NCI-H345 treated with DMSO at 0.1 percent for 48 hours (cell line): ENCODE data around the gene DBNL.

ENCODE experiments used
- DNase-seq: peaks from one replicate; lab custom pipeline; 2025; ENCODE audit not compliant: unreplicated experiment; lab: John Stamatoyannopoulos, UW

Gene DBNL

DNA sequence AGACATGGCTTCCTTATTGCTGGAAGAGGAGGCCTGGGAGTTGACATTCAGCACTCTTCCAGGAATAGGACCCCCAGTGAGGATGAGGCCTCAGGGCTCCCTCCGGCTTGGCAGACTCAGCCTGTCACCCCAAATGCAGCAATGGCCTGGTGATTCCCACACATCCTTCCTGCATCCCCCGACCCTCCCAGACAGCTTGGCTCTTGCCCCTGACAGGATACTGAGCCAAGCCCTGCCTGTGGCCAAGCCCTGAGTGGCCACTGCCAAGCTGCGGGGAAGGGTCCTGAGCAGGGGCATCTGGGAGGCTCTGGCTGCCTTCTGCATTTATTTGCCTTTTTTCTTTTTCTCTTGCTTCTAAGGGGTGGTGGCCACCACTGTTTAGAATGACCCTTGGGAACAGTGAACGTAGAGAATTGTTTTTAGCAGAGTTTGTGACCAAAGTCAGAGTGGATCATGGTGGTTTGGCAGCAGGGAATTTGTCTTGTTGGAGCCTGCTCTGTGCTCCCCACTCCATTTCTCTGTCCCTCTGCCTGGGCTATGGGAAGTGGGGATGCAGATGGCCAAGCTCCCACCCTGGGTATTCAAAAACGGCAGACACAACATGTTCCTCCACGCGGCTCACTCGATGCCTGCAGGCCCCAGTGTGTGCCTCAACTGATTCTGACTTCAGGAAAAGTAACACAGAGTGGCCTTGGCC lies 16.6 kb downstream of the DBNL start:
- DNase-seq, result no peak

DNA sequence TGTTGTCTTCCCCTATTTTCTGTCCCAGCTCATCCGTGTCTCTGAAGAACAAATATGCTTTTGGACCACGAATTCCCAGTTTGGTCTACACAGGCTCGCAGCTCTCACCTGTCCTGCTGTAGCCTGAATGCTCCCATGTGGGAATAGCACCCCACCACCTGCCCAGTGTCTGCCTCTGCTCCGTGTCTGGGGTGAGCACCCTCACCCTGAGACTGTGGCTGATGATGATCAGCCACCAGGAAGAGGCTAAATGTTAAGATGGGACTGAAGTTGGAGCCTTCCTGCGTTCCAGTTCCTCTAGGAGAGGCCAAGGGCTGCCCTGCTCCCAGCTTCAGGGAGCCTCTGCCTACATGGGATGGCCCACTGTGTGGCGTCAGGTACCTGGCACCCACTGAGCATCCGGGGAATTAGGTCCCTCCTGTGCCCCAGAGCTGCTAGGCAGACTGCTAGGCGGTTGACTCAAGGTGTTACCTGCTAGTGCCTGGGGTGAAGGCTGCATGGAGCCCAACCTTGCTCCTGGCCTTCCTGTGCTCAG lies 17.2 kb downstream of the DBNL start:
- no peak for DNase-seq

DNA sequence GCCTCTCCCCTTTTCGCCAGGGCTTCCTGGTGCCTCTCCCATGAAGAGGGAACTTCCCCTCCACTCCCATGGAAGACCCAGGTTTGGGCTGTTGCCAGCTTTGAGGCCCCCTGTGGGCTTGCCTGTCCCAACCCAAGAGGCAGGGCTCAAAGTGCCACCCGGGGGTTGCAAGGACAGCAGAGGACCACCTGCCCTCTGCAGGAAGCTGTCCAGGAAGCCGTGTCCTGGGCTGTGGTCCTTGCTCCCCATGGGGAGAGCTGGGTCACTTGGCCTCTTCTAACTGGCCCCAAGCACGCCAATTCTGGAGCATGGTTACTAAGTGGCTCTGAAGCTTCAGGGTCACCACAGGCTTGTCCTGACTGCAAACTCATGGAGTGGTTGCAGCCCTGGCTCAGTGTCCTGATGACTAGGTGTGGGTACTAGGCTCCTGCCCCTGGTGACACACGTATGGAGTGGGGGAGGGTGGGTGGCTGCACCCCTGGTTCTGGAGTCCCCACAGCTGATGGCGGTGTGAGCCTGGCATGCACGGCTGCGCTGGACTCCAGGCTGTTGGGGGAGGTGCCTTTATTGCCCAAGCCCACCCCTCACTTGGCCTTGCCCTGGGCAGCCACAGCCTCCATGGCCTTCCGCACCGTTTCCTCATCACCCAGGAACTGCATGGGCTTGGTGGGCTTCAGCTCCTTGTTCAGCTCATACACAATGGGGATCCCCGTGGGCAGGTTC lies 17.8 kb downstream of the DBNL start:
- no peak for DNase-seq

DNA sequence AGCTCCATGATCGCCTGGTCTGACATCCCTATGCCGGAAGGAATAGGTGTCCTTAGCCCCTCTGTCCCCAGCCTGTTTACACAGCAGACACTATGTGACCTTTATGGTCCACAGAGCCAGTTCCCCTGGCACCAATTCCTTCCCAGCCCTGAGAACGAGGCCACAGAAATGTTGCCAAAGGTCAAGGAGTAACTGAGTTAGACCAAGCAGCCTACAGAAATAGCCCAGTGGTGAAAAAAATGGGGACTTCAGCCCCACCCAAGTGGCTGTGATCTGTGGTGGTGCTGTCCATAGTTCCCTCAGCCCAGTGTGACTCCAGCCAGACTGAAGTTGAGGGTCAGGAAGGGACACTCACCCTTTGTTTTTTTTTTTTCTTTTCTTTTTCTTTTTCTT lies 18.4 kb downstream of the DBNL start:
- no peak for DNase-seq

DNA sequence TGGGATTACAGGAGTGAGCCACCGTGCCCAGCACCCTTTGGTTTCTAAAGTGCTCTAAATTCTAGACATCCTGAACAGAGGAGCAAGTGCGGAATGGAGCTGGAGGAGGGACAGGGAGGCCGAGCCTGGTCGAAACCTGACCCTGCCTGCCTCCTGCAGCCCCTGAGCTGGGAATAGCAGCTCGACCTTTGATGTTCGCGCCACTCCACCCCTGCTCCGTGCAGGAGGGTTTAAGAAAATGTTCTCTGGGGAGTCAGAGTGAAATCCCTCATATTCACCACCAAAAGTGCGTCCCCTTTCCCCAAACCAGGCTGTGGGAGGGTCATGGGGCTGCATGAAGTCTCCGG lies 19.0 kb downstream of the DBNL start:
- DNase-seq, result no peak

DNA sequence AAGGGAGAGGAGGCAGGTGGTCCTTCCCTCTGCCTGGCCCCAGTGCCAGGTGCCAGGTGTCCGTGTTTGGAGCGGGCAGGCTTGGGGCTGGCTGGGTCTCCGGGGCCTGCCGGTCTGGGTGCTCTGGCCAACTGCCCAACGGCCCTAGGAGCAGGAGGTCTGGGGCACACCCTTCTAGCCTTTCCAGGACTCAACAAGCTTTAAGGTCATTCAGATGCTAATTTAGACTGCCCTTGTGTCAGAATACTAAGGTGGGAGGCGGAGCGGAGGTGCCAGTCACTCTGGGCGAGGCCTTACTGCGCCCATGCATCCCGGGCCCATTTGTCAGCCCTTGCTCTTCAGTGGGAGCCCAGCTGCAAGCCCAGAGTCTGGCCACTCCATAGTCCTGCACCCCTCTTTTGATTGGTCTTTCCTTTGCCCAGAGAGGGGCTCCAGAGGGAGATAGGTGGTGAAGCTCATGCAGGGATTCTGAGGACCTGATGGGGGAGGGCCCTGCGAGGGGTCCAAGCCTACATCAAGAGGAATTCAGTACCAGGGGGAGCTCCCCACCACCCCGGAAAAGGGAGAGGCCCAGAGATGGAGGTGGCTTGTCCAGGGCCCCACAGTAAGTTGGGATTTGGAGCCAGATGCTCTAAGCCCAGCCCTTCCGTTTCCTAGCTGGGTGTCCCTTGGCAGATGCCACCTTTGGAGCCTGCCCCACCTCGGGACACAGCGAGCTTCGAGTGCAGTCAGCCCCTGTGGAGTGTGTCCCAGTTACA lies 19.6 kb downstream of the DBNL start:
- no peak for DNase-seq

DNA sequence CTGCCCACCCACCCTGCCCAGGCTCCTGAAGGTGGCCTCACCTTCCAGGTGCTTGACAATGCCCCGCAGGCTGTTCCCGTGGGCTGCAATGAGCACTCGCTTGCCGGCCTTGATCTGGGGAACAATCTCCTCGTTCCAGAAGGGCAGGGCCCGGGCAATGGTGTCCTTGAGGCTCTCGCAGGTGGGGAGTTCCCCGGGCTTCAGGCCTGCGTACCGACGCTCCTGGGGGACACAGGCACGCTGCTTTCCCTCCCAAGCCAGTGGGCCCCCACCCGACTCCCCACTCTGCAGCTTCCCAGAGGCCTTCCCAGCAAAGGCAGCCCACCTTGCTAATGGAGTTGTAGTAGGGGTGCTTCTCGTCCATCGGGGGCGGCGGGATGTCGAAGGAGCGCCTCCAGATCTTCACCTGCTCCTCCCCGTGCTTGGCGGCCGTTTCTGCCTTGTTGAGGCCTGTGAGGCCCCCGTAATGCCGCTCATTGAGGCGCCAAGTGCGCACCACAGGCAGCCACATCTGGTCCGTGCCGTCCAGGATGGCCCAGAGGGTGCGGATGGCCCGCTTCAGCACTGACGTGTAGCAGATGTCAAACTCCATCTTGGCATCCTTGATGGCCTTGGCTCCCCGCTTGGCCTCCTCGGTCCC lies 20.4 kb downstream of the DBNL start:
- no peak for DNase-seq

DNA sequence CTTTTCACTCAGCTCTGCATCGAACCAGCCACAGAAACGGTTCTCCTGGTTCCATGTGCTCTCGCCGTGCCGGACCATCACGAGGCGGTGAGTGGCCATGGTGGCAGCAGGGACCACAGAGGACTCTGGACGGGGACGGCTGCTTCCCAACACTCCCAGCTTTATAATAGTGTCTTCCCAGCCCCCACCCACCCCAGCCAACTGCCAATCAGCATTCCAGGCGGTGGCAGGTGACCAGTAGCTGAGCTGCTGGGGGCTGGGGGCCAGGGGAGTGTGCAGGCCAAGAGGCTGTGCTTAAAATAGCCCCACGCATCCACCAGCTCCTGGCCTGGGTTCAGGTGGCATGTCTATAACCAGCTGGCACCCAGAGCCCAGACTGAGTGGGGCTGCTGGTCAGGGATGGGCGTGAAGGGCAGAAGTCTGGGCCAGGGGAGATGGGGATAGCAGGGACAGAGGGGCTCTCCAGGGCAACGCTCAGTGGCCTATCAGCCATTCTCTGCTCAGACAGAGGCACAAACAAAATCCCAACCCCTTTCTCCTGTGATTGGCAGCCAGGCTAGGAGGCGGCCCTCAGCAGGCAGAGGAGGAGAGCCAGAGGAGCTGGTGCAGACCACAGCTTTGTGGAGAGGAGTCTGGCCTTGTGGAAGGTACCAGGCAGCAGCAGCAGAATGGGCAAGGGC lies 21.1 kb downstream of the DBNL start, which contains the start of gene PGAM2:
TSS of gene PGAM2 (minus strand) at position 137 of the 680 bp plus-strand sequence. CDS start at position 99, 38 bp downstream.
- DNase-seq, result no peak

DNA sequence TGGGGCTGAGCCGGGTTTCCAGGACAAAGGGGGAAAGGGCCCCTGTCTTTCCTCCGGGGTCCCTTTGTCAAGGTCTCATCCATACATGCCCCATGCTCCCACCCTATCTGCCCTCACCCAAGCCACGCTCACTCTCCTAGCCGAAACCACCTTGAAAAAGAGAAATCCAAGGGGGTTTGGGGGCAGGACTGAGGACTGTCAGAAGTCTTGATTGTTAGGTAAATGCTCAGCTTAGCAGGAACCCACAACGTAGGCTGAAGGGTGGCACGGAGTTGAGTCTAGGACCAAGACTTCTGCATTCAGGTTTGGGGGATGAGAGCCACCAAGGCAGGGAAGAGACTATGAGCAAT lies 21.6 kb downstream of the DBNL start:
- DNase-seq, result no peak

DNA sequence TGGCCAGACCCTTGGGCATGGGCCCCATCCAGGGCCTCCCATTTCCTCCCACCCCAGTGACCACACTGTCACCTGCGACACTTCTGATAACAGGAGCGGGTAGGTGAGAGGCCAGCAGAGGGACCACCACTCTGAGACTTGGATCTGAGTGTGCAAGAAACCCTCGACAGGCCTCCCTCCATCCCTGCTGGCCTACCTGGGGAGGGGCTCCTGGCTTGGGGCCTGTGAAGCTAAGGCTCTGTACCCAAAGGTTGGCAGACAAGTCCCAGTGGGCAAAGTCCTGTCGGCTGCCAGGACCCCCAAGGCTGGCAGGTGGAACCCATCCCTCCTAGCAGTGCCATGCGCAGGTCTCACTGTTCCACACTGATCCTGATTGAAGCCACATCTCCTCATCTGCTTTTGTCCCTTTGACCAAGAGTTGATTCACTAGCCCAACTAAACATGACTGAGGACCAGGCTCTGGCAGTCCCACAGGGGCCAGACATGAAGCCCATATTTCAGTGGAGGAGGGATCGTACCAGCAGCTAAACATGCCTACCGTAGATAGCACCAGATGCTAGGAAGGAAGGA lies 22.1 kb downstream of the DBNL start:
- no peak for DNase-seq

DNA sequence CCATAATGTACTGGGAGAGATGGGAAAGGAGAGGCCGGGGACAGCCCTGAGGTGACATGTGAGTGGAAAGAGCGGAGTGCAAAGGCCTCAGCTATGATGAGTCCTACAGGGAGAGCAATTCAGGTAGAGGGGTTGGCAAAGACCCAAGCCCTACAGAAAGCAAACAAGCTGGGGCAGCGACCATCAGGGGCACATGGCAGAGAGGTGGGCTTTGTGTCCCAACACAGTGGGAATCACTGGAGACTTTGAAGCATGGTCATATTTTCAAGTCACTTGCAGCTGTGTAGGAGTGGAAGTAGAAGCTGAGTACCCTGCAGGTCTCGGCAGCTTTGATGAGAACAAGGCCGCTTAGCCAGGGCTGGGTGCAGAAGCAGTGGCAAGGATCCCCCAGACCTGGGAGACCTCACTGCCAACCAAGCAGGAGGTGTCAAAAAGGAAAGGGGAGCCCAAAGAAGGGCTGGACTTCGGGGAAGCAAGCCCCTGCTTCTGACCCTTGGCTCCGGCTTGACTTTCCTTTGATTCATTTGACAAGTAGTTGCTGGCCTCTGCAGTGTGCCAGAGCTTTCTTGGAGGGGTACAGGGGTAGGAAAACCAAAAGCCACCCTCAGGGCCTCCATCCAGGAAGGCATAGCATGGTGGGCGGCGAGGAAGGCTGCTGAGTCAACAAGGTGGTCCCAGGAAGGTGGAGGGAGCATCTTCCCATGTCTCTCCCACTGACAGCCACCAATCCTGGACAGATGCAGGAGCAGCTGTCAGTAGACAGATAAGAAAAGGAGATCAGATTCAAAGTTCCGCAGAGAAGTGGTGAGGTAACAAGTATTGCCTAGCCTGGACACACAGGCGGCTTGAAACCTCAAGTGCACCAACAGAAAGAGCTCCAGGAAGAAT lies 22.8 kb downstream of the DBNL start:
- DNase-seq, result no peak

DNA sequence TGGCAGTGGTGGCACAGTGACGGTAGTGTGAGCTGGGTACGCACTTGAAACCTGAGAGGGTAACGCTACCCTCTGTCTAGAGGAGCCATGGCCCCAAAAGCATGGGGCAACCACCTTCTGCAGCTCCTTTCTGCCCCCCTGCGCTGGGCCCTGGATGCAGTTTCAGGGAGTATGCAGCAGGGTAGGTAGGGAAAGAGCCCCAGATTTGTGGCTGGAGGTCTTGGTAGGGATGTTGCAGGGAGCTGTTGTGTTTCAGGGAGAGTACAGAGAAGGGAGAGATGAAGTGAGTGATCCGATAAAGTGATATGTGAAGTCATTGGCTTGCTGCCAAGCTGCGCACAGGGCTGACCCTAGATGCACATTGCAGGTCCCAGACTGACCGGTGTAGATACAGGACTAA lies 23.6 kb downstream of the DBNL start:
- no peak for DNase-seq

DNA sequence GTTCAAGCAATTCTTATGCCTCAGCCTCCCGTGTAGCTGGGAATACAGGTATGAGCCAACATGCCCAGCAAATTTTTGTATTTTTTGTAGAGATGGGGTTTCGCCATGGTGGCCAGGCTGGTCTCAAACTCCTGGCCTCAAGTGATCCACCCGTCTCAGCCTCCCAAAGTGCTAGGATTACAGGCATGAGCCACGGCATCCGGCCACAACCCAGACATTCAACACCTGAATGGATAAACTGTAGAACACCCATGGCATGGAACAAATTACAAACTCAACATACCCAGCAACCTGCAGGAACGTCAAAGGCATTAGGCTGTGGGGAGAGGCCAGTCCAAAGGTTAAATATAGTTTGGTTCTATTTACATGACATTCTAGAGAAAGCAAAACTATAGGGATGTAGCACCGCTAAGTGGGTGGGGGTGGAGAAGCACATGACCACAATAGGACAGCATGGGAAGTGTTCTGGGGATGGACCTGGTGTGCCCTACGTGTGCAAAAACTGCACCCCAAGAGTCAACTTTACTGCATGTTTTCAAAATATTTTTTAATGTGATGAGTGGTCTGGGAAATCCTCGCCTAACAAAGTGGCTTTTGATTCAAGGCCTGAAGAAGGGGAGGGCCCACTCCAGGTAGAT lies 27.3 kb downstream of the DBNL start:
- DNase-seq, result no peak

DNA sequence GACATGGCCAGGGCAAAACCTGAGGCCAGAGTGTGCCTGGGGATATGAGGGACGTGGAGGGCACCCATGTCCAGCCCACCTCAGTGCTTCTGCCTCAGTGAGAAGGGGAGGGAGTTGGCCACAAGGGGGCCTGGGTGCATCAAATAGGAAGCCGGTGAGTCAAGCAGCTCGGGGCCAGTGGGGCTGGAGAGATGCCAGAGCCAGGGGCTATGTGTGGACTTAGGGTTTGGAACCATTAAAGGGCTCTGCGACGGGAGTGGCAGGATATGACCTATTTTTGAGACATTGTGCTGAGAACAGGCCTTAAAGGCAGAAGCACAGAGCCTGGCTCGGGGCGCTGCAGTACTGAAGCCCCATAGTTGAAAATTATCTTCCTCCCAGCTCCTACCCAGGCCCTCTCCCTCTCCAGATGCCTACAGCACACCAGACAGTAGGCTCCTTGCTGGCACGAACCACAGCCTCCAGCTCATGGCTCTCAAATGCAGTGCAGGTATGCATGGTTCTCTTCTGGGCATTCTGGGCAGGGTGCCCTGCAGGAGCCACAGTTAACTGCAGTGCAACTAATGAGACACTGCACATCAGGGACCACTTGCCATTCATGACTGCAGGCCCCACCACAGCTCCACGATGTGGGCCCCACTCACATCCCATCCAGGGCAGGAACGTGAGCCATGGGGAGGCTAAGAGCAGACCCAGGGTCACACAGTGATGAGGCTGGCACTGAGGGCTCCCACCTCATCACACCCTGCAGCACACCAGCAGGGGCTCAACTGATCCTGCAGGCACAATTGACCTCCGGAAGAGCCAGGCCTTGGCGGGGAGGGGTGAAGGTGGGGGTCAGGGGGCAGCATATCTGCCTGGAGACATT lies 28.1 kb downstream of the DBNL start:
- DNase-seq, result peak; percentile 18

DNA sequence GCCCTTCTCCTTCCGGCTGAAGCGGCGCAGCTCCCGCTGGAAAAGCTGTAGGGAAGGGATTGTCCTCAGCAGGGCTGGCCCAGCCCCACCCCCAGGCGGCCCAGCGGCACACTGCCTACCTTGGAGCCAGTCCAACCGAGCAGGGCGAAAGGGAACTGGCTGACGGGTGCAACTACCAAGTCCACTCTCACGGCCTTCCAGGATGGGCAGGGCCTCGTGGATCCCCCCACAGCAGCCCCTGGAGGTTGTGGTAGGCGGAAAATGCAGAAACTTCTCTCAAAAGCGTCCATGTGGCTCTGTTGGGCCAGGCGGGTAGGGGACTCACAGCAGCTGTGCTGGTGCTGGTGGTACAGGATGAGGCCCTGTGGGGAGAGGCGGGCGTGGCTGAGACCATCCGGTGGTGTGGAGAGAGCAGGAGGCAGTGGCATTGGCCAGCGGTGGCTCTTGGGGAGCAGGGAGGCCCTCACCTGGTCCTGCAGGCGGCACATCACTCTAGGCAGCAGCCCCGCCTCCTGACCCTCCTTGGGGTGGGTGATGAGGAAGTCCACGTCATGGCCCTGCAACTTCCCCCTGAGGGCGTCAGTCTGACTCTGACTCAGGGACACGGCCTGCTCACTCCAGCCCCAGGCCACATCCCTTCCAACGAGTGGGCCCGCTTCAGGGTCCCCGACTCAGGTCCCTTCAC lies 29.3 kb downstream of the DBNL start:
- DNase-seq, result no peak

DNA sequence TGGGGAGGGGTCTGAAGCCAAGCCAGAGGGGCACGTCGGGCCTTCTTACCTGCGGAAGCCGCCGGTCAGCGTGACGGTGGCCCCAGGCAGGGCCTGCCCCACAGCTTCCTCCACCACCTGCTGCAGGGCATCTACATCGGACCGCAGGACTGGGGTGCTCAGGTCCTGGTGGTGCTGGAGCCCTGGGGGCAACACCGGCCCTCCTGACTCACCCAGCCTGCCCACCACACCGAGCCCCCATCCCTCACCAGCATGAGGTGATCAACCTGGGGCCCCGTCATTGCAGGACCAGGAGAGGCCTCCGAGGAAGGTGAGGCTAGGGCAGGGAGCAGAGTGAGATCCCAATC lies 29.8 kb downstream of the DBNL start:
- no peak for DNase-seq

DNA sequence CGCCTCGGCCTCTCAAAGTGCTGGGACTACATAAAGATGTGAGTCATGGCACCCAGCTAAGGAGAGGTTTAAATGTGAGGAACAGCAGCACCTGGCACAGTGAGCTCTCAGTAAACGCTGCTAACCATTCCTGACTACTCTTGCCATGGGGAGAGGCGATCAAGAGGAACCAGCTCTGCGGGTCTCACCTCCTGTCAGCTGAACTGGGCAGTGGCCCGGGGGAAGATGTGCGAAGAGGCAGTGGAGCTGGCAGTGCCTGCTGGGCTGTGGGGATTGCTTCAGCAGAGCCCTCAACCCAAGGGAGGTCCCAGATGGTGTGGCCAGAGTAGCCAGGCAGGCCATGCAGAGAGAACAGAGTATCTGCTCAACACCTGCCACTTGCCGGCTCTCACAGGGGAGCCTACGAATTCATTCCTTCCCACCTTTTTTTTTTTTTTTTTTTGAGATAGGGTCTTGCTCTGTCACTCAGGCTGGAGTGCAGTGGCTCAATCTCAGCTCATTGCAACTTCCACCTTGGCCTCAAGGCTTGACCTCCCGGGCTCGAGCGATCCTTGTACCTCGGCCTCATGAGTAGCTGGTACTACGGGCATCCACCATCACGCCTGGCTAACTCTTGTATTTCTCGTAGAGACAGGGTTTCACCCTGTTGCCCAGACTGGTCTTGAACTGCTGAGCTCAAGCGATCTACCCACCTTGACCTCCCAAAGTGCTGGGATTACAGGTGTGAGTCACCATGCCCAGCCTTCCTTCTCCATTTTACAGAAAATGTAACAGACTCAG lies 31.0 kb downstream of the DBNL start:
- no peak for DNase-seq
